ENCODE measurements around the gene ULK4. TPM values are rescaled to one million over a fixed set of nuclear protein-coding genes. Genes with fewer than 3 reads are reported as not detected.

The ULK4 gene
- polyA plus RNA-seq, 1 of the 3 experiments (the other 2 are of a cell fraction): 6.2 TPM

GRCh38 chr3:41651718-41652117 lies 310.2 kb downstream of the ULK4 start:
- no peak overlapping the region for H2AFZ ChIP-seq (ENCODE audit: low read depth)
- ChIA-PET POLR2A (no interaction called here), CTCF (interaction anchor here (0.6 kb wide), 1 partner anchor 9 kb away, joined by 3 read pairs; no protein-coding TSS in a partner anchor)
- no peaks in the 10 kb centered on the region for H3K9me2 ChIP-seq
- no peaks in the 10 kb centered on the region for H3K27me3 ChIP-seq (ENCODE audit: insufficient read depth)
- H3K4me3 ChIP-seq (ENCODE audit: low read depth in 2 of 2, low read length in 1 of 2): no peak overlapping the region
- H3K4me1 ChIP-seq (ENCODE audit: control insufficient read depth in 1 of 2, insufficient read depth in 2 of 2, low read depth in 1 of 2, low read length in 1 of 2): no peaks in the 10 kb centered on the region
- H3F3A ChIP-seq (replicated peaks; ENCODE audit: insufficient read depth): no peaks in the 10 kb centered on the region
- H3K9me3 ChIP-seq: no peaks in the 10 kb centered on the region
- no peak for DNase-seq
- no peak overlapping the region for H3K4me2 ChIP-seq
- no peaks in the 10 kb centered on the region for H3K79me2 ChIP-seq (ENCODE audit: insufficient read depth)
- H4K20me1 ChIP-seq (ENCODE audit: insufficient read depth): no peaks in the 10 kb centered on the region
- H3K27ac ChIP-seq (ENCODE audit: low read depth in 2 of 2, low read length in 1 of 2): no peak overlapping the region
- TF ChIP-seq ELF1 (IDR thresholded peaks at IDR 0.05): no peak
- TF ChIP-seq, protein P1, sequence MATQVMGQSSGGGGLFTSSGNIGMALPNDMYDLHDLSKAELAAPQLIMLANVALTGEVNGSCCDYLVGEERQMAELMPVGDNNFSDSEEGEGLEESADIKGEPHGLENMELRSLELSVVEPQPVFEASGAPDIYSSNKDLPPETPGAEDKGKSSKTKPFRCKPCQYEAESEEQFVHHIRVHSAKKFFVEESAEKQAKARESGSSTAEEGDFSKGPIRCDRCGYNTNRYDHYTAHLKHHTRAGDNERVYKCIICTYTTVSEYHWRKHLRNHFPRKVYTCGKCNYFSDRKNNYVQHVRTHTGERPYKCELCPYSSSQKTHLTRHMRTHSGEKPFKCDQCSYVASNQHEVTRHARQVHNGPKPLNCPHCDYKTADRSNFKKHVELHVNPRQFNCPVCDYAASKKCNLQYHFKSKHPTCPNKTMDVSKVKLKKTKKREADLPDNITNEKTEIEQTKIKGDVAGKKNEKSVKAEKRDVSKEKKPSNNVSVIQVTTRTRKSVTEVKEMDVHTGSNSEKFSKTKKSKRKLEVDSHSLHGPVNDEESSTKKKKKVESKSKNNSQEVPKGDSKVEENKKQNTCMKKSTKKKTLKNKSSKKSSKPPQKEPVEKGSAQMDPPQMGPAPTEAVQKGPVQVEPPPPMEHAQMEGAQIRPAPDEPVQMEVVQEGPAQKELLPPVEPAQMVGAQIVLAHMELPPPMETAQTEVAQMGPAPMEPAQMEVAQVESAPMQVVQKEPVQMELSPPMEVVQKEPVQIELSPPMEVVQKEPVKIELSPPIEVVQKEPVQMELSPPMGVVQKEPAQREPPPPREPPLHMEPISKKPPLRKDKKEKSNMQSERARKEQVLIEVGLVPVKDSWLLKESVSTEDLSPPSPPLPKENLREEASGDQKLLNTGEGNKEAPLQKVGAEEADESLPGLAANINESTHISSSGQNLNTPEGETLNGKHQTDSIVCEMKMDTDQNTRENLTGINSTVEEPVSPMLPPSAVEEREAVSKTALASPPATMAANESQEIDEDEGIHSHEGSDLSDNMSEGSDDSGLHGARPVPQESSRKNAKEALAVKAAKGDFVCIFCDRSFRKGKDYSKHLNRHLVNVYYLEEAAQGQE (IDR thresholded peaks at IDR 0.05; ENCODE audit: low read depth, low read length): no peak
- TF ChIP-seq NFIC (IDR thresholded peaks at IDR 0.05; ENCODE audit: borderline replicate concordance): no peak
- no peak for TF ChIP-seq EZH2phosphoT487 (IDR thresholded peaks at IDR 0.05; ENCODE audit: borderline replicate concordance, low read depth)
- no peak for TF ChIP-seq FOSL2 (IDR thresholded peaks at IDR 0.05; ENCODE audit: borderline replicate concordance, low read depth)
- TF ChIP-seq, protein P2, sequence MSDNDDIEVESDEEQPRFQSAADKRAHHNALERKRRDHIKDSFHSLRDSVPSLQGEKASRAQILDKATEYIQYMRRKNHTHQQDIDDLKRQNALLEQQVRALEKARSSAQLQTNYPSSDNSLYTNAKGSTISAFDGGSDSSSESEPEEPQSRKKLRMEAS (IDR thresholded peaks at IDR 0.05; ENCODE audit: low read depth): no peak
- TF ChIP-seq GABPA (IDR thresholded peaks at IDR 0.05; ENCODE audit: low read depth): no peak
- no peak for TF ChIP-seq PBX3 (IDR thresholded peaks at IDR 0.05)
- no peak for TF ChIP-seq RAD21 (IDR thresholded peaks at IDR 0.05; ENCODE audit: low read length)
- TF ChIP-seq RFX5 (IDR thresholded peaks at IDR 0.05; ENCODE audit: low read length): no peak
- TF ChIP-seq NRF1 (IDR thresholded peaks at IDR 0.05; ENCODE audit: low read depth, low read length): no peak
- TF ChIP-seq JUND (IDR thresholded peaks at IDR 0.05): no peak
- TF ChIP-seq CTCF (IDR thresholded peaks at IDR 0.05): no peak
- TF ChIP-seq, protein P3, sequence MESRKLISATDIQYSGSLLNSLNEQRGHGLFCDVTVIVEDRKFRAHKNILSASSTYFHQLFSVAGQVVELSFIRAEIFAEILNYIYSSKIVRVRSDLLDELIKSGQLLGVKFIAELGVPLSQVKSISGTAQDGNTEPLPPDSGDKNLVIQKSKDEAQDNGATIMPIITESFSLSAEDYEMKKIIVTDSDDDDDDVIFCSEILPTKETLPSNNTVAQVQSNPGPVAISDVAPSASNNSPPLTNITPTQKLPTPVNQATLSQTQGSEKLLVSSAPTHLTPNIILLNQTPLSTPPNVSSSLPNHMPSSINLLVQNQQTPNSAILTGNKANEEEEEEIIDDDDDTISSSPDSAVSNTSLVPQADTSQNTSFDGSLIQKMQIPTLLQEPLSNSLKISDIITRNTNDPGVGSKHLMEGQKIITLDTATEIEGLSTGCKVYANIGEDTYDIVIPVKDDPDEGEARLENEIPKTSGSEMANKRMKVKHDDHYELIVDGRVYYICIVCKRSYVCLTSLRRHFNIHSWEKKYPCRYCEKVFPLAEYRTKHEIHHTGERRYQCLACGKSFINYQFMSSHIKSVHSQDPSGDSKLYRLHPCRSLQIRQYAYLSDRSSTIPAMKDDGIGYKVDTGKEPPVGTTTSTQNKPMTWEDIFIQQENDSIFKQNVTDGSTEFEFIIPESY (IDR thresholded peaks at IDR 0.05; ENCODE audit: borderline replicate concordance, low read depth): no peak
- no peak for TF ChIP-seq YY1 (IDR thresholded peaks at IDR 0.05; ENCODE audit: low read depth)
- no peak for TF ChIP-seq FOXM1 (IDR thresholded peaks at IDR 0.05; ENCODE audit: low read depth)
- TF ChIP-seq GATA2 (CRISPR knock-in tag; IDR thresholded peaks at IDR 0.05): no peak
- no peak for TF ChIP-seq MXI1 (IDR thresholded peaks at IDR 0.05; ENCODE audit: low read depth, low read length)
- no peak for TF ChIP-seq RXRA (IDR thresholded peaks at IDR 0.05; ENCODE audit: borderline replicate concordance, low read depth)
- no peaks in the 10 kb centered on the region for H3K36me3 ChIP-seq (replicated peaks in 1 of 2; ENCODE audit: control insufficient read depth in 1 of 2, insufficient read depth in 2 of 2, low read length in 1 of 2)
- H3K9ac ChIP-seq: no peak overlapping the region
